ENCODE results near the gene RPS21. TPM values are rescaled to one million over a fixed set of nuclear protein-coding genes. Genes with fewer than 3 reads are reported as not detected.

RPS21 gene
- total RNA-seq, 6 experiments from 2014 or later, result 1,061 to 1,388 (median 1,229) TPM

GRCh38 chr20:62382306-62383198 is 4.4 kb upstream of the RPS21 start:
- TF ChIP-seq, protein P1, sequence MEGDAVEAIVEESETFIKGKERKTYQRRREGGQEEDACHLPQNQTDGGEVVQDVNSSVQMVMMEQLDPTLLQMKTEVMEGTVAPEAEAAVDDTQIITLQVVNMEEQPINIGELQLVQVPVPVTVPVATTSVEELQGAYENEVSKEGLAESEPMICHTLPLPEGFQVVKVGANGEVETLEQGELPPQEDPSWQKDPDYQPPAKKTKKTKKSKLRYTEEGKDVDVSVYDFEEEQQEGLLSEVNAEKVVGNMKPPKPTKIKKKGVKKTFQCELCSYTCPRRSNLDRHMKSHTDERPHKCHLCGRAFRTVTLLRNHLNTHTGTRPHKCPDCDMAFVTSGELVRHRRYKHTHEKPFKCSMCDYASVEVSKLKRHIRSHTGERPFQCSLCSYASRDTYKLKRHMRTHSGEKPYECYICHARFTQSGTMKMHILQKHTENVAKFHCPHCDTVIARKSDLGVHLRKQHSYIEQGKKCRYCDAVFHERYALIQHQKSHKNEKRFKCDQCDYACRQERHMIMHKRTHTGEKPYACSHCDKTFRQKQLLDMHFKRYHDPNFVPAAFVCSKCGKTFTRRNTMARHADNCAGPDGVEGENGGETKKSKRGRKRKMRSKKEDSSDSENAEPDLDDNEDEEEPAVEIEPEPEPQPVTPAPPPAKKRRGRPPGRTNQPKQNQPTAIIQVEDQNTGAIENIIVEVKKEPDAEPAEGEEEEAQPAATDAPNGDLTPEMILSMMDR (IDR thresholded peaks at IDR 0.05), result peak; percentile 88
- peak; percentile 51 for DNase-seq
- H3K27me3 Mint-ChIP-seq (ENCODE audit: insufficient read depth), result peaks cover 2% of the 10 kb centered on the region
- peaks cover 5% of the 10 kb centered on the region for H3K9me3 Mint-ChIP-seq
- H3K36me3 Mint-ChIP-seq (ENCODE audit: low read depth), result peaks cover 14% of the 10 kb centered on the region
- H3K4me1 Mint-ChIP-seq (ENCODE audit: low read depth), result peaks cover 15% of the 10 kb centered on the region
- no peak overlapping the region for H3K27ac Mint-ChIP-seq
- H3K4me3 Mint-ChIP-seq, result no peak overlapping the region

DNA sequence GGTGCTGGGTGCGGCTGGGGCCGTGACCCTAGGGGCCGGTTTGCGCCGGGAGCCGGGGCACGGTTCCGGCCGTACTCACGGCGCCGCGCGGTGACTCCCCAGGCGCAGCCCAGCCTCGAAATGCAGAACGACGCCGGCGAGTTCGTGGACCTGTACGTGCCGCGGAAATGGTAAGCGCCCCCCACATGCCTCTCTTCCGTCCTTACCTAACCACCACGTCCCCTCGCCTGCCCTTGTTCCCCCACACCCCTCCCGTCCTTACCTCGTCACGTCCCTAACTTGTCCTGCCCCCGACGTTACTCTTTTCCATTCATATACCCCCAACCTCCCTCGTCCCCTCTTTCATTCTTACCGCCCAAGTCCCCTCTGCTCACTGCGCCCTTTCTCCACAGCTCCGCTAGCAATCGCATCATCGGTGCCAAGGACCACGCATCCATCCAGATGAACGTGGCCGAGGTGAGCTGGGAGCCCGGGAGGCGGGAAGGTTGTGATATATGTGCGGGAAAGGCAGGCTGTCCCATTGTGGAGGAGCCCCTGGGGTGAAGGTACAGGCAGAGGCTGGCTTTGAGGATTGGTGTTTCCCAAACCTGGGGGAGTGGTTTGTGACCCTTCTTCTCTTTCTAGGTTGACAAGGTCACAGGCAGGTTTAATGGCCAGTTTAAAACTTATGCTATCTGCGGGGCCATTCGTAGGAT is 463 bp downstream of the RPS21 start:
- TF ChIP-seq, protein P1 (IDR thresholded peaks at IDR 0.05), result no peak
- peaks cover 30% of the 10 kb centered on the region for H3K36me3 Mint-ChIP-seq (ENCODE audit: low read depth)

DNA sequence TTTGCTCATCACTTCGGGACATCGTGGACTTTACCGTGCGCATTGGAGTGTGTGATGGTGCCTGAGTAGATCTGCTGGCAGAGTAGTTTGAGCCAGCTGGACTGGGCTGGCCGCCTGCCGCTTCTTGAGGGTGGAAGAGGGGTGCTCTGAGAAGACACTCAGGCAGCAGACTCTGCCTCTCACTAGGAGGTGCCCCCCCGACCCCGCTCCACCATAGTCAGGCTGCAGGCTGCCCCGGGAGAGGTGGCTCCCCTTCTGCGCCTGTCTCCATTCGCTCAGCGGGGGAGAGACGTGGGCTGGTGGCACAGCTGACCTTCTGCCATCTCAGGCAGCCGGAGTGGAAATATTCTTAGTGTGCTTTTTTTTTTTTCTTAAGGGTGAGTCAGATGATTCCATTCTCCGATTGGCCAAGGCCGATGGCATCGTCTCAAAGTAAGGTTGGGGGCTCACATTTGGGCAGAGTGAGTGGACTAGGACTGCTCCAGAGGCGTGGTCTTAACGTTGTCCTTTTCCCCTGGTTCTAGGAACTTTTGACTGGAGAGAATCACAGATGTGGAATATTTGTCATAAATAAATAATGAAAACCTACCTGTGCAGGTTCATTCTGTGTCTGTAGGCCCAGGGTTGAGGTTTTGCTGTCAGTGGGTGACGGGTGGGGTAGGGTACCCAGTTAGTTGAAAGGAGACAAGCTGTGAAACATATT is 1.2 kb downstream of the RPS21 start:
- peaks cover 26% of the 10 kb centered on the region for H3K36me3 Mint-ChIP-seq (ENCODE audit: low read depth)
- H3K27ac Mint-ChIP-seq, result peak overlapping the region; percentile 71
- no peaks in the 10 kb centered on the region for H3K9me3 Mint-ChIP-seq
- H3K27me3 Mint-ChIP-seq (ENCODE audit: insufficient read depth), result peaks cover 4% of the 10 kb centered on the region
- DNase-seq, result no peak
- H3K4me3 Mint-ChIP-seq, result peak overlapping the region; percentile 93
- H3K4me1 Mint-ChIP-seq (ENCODE audit: low read depth), result peaks cover 32% of the 10 kb centered on the region
- TF ChIP-seq, protein P1 (IDR thresholded peaks at IDR 0.05), result no peak

More for the DNA sequence above, 463 bp downstream of the RPS21 start:
- H3K27ac Mint-ChIP-seq, result peak overlapping the region; percentile 71
- peaks cover 32% of the 10 kb centered on the region for H3K4me1 Mint-ChIP-seq (ENCODE audit: low read depth)
- peaks cover 4% of the 10 kb centered on the region for H3K27me3 Mint-ChIP-seq (ENCODE audit: insufficient read depth)
- H3K4me3 Mint-ChIP-seq, result peak overlapping the region; percentile 93
- DNase-seq, result no peak
- no peaks in the 10 kb centered on the region for H3K9me3 Mint-ChIP-seq

GRCh38 chr20:62388839-62389600 is 2.1 kb downstream of the RPS21 start:
- H3K9me3 Mint-ChIP-seq, result no peaks in the 10 kb centered on the region
- H3K36me3 Mint-ChIP-seq (ENCODE audit: low read depth), result peaks cover 26% of the 10 kb centered on the region
- peaks cover 32% of the 10 kb centered on the region for H3K4me1 Mint-ChIP-seq (ENCODE audit: low read depth)
- H3K27me3 Mint-ChIP-seq (ENCODE audit: insufficient read depth), result peaks cover 4% of the 10 kb centered on the region
- H3K4me3 Mint-ChIP-seq, result peak overlapping the region; percentile 93
- DNase-seq, result no peak
- H3K27ac Mint-ChIP-seq, result peak overlapping the region; percentile 24
- TF ChIP-seq, protein P1 (IDR thresholded peaks at IDR 0.05), result peak; percentile 45
